ENCODE results near the gene ABLIM2.

ABLIM2 gene

GRCh38 chr4:8004066-8004465, 154.5 kb downstream of the ABLIM2 start:
- no peak for DNase-seq (ENCODE audit: low read depth)

GRCh38 chr4:8002525-8003309, 155.9 kb downstream of the ABLIM2 start:
- DNase-seq (ENCODE audit: low read depth) = no peak

GRCh38 chr4:8001564-8002355, 156.9 kb downstream of the ABLIM2 start:
- DNase-seq (ENCODE audit: low read depth) = no peak

- DNase-seq (ENCODE audit: low read depth) = no peak
These were observed 157.7 kb downstream of the ABLIM2 start for GRCh38 chr4:8000721-8001491.

GRCh38 chr4:8000247-8000646, 158.4 kb downstream of the ABLIM2 start:
- DNase-seq (ENCODE audit: low read depth) = no peak

GRCh38 chr4:7999695-8000094, 158.9 kb downstream of the ABLIM2 start:
- no peak for DNase-seq (ENCODE audit: low read depth)

- DNase-seq (ENCODE audit: low read depth) = no peak
These were observed 159.3 kb downstream of the ABLIM2 start for GRCh38 chr4:7999279-7999678.

GRCh38 chr4:7998447-7998846, 160.2 kb downstream of the ABLIM2 start:
- DNase-seq (ENCODE audit: low read depth) = no peak

GRCh38 chr4:7995866-7996265, 162.7 kb downstream of the ABLIM2 start:
- no peak for DNase-seq (ENCODE audit: low read depth)

- no peak for DNase-seq (ENCODE audit: low read depth)
These were observed 163.5 kb downstream of the ABLIM2 start for GRCh38 chr4:7995135-7995534.

GRCh38 chr4:7993671-7994070, 164.9 kb downstream of the ABLIM2 start:
- no peak for DNase-seq (ENCODE audit: low read depth)

GRCh38 chr4:7992846-7993245, 165.8 kb downstream of the ABLIM2 start:
- no peak for DNase-seq (ENCODE audit: low read depth)

- DNase-seq (ENCODE audit: low read depth) = no peak
These were observed 167.7 kb downstream of the ABLIM2 start for GRCh38 chr4:7990807-7991459.

GRCh38 chr4:7989654-7990053, 169.0 kb downstream of the ABLIM2 start:
- no peak for DNase-seq (ENCODE audit: low read depth)

- no peak for DNase-seq (ENCODE audit: low read depth)
These were observed 170.2 kb downstream of the ABLIM2 start for GRCh38 chr4:7988437-7988836.

- DNase-seq (ENCODE audit: low read depth) = no peak
These were observed 171.2 kb downstream of the ABLIM2 start for GRCh38 chr4:7987148-7987989.

- no peak for DNase-seq (ENCODE audit: low read depth)
These were observed 172.6 kb downstream of the ABLIM2 start for GRCh38 chr4:7985891-7986441.

- DNase-seq (ENCODE audit: low read depth) = no peak
These were observed 173.5 kb downstream of the ABLIM2 start for GRCh38 chr4:7985072-7985471.

- DNase-seq (ENCODE audit: low read depth) = no peak
These were observed 174.2 kb downstream of the ABLIM2 start for GRCh38 chr4:7984286-7984925.

- no peak for DNase-seq (ENCODE audit: low read depth)
These were observed 175.3 kb downstream of the ABLIM2 start for GRCh38 chr4:7983296-7983695.
